Mucosa of gallbladder (tissue), 1 donor: ENCODE results near the gene KLHL2. TPM values are rescaled to one million over a fixed set of nuclear protein-coding genes. Genes with fewer than 3 reads are reported as not detected.
"Not testable (repeated sequence)": the region's sequence is repeated elsewhere in the genome, so short reads cannot be mapped to it uniquely, and the experiment has no call there.

Experiments used
- DNase-seq: peaks from one replicate; pipeline ENCODE4 v3.0.0-alpha.2; 2020; ENCODE audit warnings: low spot score
- total RNA-seq: library from RNA; stranded (reverse); gene quantifications from one replicate; pipeline ENCODE4 v1.2.1, GENCODE V29; 2021
- donor health status: DM: no; HTN: no; CAD: no.

KLHL2 gene
- total RNA-seq, 1 donor from 2014 or later, result 25.0 TPM

DNA sequence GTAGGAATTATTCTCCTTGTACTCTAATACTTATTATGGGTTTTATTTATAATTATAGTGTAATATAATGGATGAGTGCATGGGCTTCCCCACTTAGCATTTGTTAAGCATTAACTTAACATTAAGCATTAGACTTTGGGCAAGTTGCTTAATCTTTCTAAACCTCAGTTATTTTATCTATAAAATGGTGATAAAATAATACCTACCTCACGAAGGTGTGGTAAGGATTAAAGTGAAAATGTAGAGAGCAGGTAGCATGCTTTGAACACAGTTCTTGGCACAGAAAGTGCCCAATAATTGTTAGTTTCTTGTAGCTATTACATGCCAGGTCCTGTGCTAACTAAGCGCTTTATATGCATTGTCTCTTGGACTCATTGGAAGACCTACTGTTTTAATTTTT, 122.7 kb downstream of the KLHL2 start:
- no peak for DNase-seq

DNA sequence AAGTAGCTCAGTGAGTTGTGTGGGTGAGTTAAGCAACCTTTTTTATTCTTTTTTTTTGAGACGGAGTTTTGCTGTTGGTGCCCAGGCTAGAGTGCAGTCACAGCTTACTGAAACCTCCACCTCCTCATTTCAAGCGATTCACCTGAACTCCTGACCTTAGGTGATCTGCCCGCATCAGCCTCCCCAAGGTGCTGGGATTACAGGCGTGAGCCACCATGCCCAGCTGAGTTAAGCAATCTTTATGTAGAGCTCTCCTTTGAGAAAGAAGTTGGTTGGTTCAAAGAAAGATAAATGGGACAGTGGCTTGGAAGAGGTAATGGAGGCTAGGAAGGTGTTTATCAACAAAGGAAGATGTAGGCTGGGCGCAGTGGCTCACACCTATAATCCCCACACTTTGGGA, 123.3 kb downstream of the KLHL2 start:
- no peak for DNase-seq

DNA sequence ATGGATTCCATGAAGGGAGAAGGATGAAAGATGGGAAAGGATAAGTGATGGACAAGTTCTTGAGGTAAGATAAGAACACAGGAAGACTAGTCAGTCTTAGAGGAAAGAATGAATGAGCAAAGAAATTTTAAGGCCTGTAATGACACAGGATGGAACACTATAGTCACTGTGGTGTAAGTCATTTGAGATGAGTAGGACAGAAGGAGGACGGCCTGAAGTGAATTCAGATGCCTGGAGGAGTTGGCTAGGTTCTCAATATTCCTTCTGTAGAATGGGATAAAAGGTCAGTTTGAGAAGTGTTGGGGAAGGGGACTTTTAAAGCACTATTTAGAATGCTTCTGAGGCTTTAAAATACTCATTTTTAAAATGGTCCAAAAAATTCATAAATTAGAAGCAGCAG, 124.0 kb downstream of the KLHL2 start:
- no peak for DNase-seq

- no peak for DNase-seq
These were observed 124.5 kb downstream of the KLHL2 start for GRCh38 chr4:165331823-165332222.

DNA sequence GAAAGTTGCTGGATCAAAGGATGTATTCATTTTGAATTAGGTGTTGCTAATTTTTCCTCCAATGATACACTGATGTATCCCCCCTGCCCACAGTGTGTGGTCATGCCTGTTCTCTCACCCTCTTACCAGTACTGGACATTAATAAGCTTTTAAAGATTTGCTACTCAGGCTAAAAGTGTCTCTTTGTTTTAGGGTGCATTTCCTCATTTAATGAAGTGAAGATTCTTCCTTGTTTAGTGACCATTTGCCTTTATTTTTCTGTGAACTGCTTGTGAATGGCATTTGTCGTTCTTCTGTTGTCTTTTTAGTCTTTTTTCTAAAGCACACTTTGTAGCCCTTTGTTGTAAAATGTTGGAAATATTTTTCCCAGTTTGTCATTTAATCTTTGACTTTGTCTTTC, 125.1 kb downstream of the KLHL2 start:
- DNase-seq, result no peak

GRCh38 chr4:165335163-165335703, 127.9 kb downstream of the KLHL2 start:
- DNase-seq, result no peak

DNA sequence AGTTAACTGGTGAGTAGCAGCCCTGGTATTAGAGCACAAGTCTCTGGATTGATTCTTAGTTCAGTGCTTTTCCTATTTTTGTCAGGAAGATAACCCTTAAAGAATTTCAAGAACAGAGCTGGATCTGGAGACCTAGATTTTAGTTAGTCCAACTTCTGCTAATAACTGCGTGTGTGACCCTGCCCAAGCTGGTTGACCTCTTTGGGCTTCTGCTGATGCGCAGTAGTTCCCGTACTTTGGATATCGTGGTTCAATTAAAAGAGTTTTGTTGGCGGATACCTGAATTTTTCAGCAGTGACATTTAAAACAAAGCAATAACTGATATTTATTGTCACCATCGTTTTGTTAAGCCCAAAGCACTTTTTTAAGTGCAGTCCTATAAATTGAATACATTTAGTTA, 129.4 kb downstream of the KLHL2 start:
- DNase-seq, result no peak

GRCh38 chr4:165342340-165342739, 135.0 kb downstream of the KLHL2 start:
- not testable (repeated sequence) for DNase-seq

DNA sequence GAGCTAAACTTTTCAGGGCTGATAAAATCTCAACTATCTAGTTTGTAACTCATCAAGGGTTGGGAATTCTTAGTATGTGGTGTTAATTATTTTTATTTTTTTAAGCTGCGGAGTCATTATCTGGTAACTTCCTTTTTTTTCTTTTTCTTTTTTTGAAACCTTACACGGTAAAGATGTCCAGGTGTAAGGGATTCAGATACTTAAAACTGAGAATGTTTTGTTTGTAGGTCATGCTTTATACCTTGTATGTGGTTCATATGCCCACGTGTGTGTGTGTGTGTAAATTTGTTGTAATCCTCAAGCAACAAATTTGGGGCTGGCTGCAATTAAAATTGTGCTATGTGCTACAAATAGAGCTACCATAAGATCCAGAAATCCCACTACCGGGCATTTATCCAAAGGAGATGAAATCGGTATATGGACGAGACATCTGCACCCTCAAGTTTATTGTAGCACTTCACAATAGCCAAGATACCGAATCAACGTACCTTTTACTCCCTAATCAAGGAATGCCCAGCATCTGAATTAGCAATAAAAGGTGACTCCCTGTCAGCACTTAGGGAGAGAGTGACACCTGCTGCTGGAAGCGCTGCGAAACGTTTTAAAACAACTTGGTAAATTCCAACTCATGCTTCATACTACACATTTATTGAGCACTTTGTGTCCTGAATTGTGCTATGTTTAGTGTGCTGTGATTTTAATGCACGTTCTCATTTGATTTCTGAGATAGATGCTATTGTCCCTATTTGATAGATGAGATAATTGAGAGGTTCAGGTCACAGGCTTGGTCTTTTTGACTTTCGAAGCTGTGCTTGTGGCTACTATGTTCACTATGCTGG, 136.2 kb downstream of the KLHL2 start:
- DNase-seq, result no peak

DNA sequence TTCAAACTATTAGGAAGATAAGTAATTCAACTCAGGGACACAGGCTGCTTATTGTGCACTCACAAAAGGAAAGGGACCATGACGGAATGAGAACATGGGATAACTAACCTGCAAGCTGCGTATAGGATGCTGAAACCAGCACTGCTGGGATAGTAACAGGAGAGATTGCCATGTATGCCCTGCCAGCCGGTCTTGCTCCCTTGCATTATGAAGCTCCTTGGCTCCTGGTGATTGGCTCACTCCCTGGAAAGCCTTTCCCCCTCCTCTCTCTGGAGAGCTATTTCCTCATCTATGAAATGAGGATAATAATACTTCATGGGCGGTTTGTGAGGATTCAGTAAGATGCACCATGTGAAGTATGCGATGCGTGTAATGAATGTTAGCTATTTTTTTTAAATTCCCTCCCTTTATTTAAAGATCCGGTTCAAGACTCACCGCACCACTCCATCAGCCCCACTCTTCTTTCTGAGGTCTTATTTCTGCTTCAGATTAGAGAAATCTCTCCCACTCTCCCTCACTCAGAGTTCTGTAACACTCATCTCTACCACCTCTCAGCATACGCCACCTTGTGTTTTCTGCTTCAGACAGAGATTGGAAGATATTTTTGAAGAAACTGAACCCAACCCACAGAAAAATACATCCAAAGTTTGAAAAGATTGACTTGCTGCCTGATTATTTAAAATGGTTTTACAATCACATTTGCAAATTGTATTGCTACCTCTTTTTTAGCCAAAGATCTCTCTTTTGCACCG, 138.5 kb downstream of the KLHL2 start:
- no peak for DNase-seq

DNA sequence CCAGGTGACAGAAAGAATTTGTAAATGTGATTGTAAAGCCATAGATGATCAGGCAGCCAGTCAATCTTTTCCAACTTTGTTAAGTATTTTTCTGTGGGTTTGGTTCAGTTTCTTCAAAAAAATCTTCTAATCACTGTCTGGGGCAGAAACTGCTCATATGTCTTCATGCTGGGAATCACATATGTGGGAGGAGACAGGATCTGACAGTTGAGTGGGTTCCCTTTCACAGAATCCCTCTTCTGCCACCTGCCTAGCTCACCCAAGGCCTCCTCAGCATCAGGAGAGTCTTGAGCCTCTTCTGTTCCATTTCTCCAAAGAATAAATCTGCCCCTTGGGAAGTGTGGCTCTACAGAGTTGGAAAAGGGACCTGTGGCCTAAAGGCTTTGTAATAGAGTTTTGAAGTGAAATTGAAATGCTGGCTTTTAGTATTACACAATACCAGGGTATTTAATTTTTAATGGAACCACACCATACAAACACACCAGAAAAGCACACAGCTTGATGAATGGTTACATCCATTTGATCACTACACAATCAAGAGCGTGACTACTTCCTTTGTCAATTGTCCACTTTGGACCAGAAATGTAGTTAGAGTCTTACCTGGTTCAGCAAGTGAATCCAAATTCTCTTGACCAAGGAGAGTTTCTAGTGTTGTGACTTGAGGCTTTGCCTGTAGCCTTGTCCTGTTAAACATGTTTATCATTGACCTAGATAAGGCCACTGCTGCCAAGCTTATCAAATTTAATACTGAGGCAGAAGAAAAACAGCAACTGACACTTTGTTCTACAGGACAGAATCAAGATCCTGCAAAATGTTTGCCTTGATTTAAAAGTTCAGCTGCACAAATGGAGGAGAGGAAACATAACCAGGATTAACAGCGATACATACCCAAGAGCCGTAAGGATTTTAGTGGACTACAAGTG, 140.5 kb downstream of the KLHL2 start:
- no peak for DNase-seq

- no peak for DNase-seq
These were observed 144.2 kb downstream of the KLHL2 start for GRCh38 chr4:165351359-165352130.

GRCh38 chr4:165355900-165356300, 148.5 kb downstream of the KLHL2 start:
- DNase-seq, result no peak

- no peak for DNase-seq
These were observed 152.1 kb downstream of the KLHL2 start for GRCh38 chr4:165359506-165359905.

GRCh38 chr4:165360041-165360695, 152.8 kb downstream of the KLHL2 start:
- no peak for DNase-seq

DNA sequence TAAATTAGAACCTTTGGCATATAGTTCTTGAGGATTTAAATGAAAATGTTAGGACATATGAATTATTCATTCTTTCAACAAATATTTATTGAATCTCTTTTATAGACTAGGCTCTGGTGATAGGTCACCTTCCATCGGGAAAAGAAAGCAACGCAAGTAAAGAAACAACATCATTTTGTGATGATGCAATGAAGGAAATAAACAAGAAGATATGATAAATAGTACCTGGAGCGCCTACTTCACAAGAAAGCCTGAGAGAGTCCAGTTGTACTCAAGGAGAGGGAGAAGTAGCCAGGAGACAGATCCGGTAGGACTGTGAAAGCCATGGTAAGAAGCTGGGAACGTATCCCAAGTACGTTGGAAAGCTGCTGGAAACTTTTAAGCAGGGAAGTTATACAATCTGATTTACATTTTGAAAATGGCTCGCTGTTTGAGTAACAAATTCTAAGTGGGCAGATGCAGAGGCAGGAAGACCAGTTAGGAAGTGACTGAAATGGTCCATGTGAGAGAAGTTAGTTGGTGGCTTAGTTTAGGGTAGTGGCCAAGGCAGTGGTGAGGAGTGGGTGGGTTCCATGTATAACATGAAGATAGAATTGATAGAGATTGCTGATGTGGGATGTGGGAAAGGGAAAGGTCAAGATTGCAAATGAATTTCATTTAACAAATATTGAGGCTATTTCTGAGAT, 153.8 kb downstream of the KLHL2 start:
- DNase-seq, result no peak

DNA sequence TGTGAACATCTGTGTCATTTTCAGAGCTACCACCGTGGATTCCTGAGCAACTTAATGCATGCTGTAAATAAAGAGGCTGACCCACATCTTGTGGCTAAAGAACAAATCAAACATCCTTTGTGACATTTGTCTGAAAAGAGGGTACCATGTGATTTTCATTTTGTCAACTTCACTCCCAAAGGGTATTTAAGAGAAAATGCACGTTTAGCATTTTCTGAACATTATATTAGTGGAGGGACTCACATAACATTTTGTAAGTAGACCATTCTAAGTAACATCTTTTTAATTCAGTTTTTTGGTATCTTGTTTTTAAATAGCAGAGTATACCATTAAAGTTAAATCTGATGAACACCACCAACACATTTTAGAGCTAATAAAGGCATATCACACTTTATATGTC, 154.4 kb downstream of the KLHL2 start:
- no peak for DNase-seq

- no peak for DNase-seq
These were observed 157.2 kb downstream of the KLHL2 start for GRCh38 chr4:165364452-165365080.

DNA sequence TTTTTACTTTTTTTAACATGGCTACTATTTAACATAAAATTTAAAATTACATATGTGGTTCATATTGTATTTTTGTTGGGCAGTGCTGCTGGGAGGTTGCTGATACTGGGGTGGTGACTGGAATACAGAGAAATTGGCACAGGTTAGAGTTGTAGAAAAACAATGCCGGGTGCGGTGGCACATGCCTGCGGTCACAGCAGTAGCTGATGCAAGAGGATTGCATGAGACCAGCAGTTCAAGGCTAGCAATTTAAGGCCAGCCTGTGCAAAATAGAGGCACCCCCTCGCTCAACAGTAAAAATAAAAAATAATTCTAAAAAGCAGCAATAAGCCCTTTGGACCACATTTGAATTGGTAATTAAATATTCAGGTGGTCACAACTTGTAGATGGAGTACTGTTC, 159.7 kb downstream of the KLHL2 start:
- DNase-seq, result no peak
